Neutrophil (primary cell): ENCODE data around the gene HJV.
"Not testable (repeated sequence)": the region's sequence is repeated elsewhere in the genome, so short reads cannot be mapped to it uniquely, and the experiment has no call there.

ENCODE experiments used
- H3K27ac ChIP-seq: fragments of 200-600 bp; sonication (generic); 2 replicates; pipeline ENCODE4 v1.5.1; 2016; ENCODE audit warnings: mild to moderate bottlenecking, moderate library complexity
- H3K27me3 ChIP-seq: fragments of 200-600 bp; sonication (generic); 2 replicates; pipeline ENCODE4 v1.6.0; 2016; ENCODE audit warnings: mild to moderate bottlenecking
- H3K36me3 ChIP-seq: fragments of 200-600 bp; sonication (generic); 2 replicates; pipeline ENCODE4 v1.5.1; 2017
- H3K4me1 ChIP-seq, 2 experiments: fragments of 200-600 bp in 1 of 2; sonication (generic) in 1 of 2; 1 replicate in 1 of 2; 2 replicates in 1 of 2; pipeline versions ENCODE4 v1.5.1 to v1.6.1; 2013 to 2016; ENCODE audit warnings: low read depth in 1 of 2, low read length in 1 of 2, mild to moderate bottlenecking in 1 of 2, moderate library complexity in 1 of 2; ENCODE audit not compliant: control insufficient read depth in 1 of 2, insufficient read depth in 1 of 2
- H3K4me3 ChIP-seq, 2 experiments: fragments of 200-600 bp in 1 of 2; sonication (generic) in 1 of 2; 1 replicate in 1 of 2; 2 replicates in 1 of 2; pipeline ENCODE4 v1.5.1; 2013 to 2016; ENCODE audit warnings: low read depth in 1 of 2, low read length in 1 of 2, mild to moderate bottlenecking in 1 of 2, moderate library complexity in 1 of 2
- H3K9me3 ChIP-seq: fragments of 200-600 bp; sonication (generic); 2 replicates; pipeline ENCODE4 v1.5.1; 2016
- TF ChIP-seq, protein P1 (sequence below): fragments of 200-600 bp; sonication (generic); IDR thresholded peaks from 2 replicates; pipeline ENCODE4 v1.5.1; 2016; ENCODE audit warnings: antibody characterized with exemption

Gene HJV, protein sequence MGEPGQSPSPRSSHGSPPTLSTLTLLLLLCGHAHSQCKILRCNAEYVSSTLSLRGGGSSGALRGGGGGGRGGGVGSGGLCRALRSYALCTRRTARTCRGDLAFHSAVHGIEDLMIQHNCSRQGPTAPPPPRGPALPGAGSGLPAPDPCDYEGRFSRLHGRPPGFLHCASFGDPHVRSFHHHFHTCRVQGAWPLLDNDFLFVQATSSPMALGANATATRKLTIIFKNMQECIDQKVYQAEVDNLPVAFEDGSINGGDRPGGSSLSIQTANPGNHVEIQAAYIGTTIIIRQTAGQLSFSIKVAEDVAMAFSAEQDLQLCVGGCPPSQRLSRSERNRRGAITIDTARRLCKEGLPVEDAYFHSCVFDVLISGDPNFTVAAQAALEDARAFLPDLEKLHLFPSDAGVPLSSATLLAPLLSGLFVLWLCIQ

DNA sequence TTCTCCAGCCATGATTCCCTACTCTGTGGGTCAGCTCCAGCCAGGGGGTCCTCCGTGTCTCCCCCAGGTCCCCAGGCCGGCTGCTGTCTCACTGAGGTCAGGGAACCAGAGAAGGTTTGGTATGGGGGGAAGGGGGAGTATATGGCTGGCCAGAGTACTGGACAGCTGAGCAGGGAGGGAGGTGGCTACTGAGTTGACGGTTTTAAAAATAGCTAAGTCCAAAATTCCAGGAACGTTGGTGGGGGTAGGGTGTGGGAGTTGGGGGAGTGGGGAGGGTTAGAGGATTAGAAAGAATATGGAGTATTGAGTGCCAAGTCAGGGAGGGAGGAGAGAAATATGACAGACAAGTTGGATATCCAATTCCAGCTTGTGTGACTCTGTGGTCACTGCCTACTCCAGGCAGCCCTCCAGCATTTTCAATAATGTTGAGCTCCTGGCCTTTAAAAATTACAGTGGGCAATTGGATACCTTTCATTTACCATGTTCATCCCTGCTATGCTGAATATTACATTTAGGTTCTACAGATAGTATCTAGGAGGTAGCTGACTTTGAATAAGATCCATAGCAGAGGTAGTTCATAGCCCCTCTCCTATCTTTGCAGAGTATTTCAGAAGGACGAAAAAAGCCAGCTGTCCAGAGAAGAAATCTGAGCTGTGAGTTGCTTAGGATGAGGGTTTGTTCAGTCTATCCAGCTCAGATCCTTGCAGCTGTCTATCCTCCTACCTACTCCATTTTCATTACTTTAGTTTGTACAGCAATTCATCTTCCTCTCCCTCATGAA lies at the start of gene HJV:
Gene HJV (minus strand): TSS at position 114 of the 781 bp plus-strand sequence. CDS start 1,504 bp downstream, outside the sequence.
- Histone ChIP-seq H3K4me1 (peaks cover 13 to 15% of the 10 kb centered on the region in 2 experiments), H3K9me3 (no peaks in the 10 kb centered on the region), H3K36me3 (no peaks in the 10 kb centered on the region), H3K4me3 (no peak within 1 kb of the TSS), H3K27ac (no peak within 1 kb of the TSS), H3K27me3 (peaks cover 55% of the 10 kb centered on the region)
- TF ChIP-seq, protein P1, sequence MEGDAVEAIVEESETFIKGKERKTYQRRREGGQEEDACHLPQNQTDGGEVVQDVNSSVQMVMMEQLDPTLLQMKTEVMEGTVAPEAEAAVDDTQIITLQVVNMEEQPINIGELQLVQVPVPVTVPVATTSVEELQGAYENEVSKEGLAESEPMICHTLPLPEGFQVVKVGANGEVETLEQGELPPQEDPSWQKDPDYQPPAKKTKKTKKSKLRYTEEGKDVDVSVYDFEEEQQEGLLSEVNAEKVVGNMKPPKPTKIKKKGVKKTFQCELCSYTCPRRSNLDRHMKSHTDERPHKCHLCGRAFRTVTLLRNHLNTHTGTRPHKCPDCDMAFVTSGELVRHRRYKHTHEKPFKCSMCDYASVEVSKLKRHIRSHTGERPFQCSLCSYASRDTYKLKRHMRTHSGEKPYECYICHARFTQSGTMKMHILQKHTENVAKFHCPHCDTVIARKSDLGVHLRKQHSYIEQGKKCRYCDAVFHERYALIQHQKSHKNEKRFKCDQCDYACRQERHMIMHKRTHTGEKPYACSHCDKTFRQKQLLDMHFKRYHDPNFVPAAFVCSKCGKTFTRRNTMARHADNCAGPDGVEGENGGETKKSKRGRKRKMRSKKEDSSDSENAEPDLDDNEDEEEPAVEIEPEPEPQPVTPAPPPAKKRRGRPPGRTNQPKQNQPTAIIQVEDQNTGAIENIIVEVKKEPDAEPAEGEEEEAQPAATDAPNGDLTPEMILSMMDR: no peak

DNA sequence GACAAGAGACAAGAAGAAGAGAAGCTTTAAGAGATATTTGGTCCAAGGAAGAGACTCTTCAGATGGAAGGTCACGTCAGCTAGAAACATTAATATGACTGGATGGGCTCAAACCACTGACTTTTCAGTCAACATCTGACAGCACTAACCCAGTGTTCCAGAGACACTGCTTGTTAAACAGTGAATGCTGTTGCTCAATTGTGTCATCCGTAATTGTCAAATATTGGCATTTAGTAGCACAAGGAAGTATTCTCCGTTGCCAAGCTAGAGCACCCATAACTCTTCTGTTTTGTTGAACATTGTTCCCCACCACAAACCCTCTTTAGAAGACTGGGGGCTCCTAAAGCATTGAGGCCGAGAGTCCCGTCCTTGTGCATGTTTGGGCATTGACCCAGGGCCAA lies 37.6 kb upstream of the HJV start:
- not testable (repeated sequence) for H3K27me3 ChIP-seq, H3K4me3 ChIP-seq, H3K36me3 ChIP-seq, H3K27ac ChIP-seq, H3K4me1 ChIP-seq, H3K9me3 ChIP-seq

DNA sequence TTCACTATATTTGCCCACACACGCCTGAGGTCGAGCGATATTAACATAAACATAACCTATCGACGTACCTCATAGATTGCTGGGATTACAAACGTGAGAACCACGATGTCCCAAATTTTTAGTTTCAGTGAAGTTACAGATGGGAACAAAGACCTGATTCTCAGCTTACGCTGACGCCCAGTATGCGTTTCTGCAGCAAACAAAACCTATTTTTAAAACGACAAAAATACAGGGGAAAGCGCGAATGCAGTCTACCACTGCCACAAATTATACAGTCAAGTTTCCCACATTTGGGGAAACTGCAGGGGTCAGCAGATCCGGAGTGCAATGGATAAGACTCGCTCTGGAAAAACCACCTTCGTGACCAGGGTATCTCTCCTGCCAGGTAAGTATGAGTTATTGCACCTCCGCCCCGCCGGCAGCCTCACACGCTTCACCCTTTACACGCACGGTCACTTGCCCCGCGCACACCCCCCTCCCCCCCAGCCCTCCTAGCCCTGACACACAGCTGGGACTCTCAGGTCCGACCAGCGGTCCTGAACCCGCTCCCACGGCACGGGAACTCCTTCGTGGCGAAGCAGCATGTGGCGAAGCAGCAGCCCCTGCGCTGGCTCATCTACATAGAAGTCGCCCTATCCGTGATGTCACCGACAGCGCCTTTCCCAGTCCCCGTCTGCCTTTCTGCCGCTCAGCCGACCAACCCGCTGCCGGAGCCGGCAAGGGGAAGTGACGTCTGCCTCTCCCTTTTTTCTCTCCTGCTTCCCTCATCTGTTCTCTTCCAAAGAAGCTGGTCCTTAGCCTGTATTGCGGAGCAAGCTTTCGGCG lies 30.5 kb upstream of the HJV start:
- Histone ChIP-seq H3K27me3 (peaks cover 39% of the 10 kb centered on the region), H3K4me3 (peak overlapping the region; percentile 50 to 58), H3K4me1 (peaks cover 16 to 20% of the 10 kb centered on the region in 2 experiments)
- H3K9me3 ChIP-seq, H3K36me3 ChIP-seq, H3K27ac ChIP-seq: not testable (repeated sequence)

DNA sequence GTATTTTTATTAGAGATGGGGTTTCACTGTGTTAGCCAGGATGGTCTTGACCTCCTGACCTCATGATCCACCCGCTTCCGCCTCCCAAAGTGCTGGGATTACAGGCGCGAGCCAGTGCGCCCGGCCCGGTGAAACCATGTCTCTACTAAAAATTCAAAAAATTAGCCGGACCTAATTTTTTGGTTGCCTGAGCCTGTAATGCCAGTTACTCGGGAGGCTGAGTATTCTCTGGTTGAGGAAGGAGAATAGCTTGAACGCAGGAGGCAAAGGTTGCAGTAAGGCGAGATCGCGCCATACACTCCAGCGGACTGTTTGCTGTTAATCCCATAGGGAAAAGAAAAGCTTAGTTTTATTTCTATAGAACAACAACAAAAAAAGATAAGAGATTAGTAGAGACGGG lies 29.9 kb upstream of the HJV start:
- TF ChIP-seq, protein P1: no peak
- H3K36me3 ChIP-seq: no peaks in the 10 kb centered on the region
- H3K9me3 ChIP-seq: no peaks in the 10 kb centered on the region
- no peak overlapping the region for H3K4me3 ChIP-seq
- no peak overlapping the region for H3K27ac ChIP-seq
- H3K4me1 ChIP-seq: peaks cover 16 to 20% of the 10 kb centered on the region in 2 experiments
- peaks cover 39% of the 10 kb centered on the region for H3K27me3 ChIP-seq

DNA sequence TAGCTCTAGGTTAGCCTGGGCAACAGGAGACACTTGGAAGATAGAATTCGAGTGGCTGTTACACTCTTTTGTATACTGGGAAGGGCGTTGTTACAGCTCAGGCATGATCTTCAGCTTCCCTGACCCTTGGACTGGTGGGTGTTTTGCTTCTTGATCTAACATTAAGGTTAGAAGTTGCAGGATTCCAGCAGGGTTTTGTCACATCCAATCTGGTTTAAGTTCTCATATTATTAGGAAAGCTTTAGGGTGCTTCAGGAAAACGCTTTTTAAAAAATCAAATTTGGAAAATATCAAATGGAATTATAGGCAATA lies 29.1 kb upstream of the HJV start:
- H3K27ac ChIP-seq, H3K4me3 ChIP-seq, H3K9me3 ChIP-seq, H3K36me3 ChIP-seq: not testable (repeated sequence)
- Histone ChIP-seq H3K4me1 (peaks cover 16 to 20% of the 10 kb centered on the region in 2 experiments), H3K27me3 (peaks cover 39% of the 10 kb centered on the region)

DNA sequence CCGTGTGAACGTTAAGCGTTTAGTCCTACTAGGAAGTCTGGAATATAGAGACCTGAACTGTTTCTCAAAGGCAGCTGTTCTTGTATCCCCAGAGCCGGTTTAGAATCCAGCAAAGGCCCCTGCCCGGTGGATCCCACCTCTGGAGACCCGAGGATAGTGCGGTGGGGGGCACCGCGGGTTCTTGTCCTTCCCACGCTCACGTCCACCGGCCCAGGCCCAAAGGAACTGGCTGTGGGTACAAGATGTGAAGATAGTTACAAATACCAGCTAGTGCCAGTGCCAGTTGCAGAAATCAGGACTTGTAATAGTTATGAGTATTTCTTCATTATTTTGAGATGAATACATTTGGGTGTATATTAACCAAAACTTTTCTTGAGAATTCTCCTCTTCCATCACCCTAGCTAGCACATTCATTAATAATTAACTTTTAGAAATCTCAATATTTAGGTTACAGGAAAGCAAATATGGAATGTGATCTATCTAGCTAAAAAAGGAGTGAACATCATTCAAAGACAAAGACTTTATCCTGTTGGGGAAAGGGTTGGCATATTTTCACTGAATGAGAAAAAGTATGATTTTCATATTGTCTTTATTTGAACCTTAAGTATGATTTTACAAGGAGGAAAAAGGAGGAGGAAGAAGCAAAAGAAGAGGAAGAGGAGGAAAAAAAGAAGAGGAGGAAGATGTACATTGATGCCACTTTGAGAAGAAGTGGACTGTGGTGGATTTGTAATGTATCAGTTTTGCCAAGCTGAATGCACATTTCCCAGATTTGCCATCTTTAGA lies 28.5 kb upstream of the HJV start:
- not testable (repeated sequence) for H3K4me3 ChIP-seq, H3K27ac ChIP-seq, H3K36me3 ChIP-seq, H3K9me3 ChIP-seq
- peaks cover 39% of the 10 kb centered on the region for H3K27me3 ChIP-seq
- peaks cover 16 to 18% of the 10 kb centered on the region in 2 experiments for H3K4me1 ChIP-seq

DNA sequence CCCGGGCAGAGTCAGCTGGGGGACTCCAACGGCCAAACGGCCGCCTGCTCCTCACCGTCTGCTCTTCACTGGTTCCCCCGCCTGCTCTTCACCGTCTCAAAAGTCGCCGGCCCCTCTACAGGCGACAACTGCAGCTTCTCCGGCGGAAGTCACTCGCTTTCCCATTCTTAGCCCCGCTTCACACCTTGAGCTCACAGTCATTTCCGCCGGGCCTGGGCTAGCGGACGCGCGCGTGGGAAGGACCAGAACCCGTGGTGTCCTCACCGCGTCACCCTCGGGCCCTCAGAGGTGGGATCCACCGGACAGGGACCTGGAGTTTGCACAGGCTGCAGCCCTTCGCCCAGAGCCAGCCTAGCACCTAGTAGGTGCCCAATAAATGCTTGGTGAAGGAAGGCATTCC lies 27.9 kb upstream of the HJV start:
- H3K9me3 ChIP-seq: no peaks in the 10 kb centered on the region
- H3K4me3 ChIP-seq: no peak overlapping the region
- H3K4me1 ChIP-seq: peaks cover 16% of the 10 kb centered on the region in 2 experiments
- TF ChIP-seq, protein P1: no peak
- no peak overlapping the region for H3K27ac ChIP-seq
- no peaks in the 10 kb centered on the region for H3K36me3 ChIP-seq
- H3K27me3 ChIP-seq: peaks cover 39% of the 10 kb centered on the region

DNA sequence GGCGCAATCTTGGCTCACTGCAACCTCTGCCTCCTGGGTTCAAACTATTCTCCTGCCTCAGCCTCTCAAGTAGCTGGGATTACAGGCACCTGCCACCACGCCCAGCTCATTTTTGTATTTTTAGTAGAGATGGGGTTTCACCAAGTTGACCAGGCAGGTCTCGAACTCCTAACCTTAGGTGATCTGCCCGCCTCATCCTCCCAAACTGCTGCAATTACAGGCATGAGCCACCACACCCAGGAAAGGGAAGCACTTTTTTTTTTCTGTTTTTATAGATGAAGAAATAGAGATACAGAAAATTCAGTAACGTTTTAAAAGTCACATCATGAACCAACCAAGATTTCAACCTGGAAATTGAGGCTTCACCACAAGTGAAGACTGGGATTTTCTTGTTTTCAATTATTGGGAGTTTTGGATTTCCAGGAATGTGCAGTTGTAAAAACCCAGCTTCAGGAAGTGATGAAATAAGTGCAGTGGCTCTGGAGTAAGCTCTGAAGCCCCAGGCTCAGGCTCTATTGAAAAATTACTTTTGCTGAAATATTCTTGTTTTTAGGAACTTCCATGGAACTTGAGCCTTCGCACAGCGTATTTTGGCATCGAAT lies 27.1 kb upstream of the HJV start:
- not testable (repeated sequence) for H3K9me3 ChIP-seq, H3K4me3 ChIP-seq, H3K27ac ChIP-seq, H3K36me3 ChIP-seq
- peaks cover 39% of the 10 kb centered on the region for H3K27me3 ChIP-seq
- peaks cover 16% of the 10 kb centered on the region in 2 experiments for H3K4me1 ChIP-seq
